Tibial nerve (tissue), 4 donors: Measurements from ENCODE around the gene POLR2F. TPM values are rescaled to one million over a fixed set of nuclear protein-coding genes. Genes with fewer than 3 reads are reported as not detected.

ENCODE experiments used
- DNase-seq, 2 donors: peaks; one replicate each; pipeline ENCODE4 v3.0.0-alpha.2; 2019; ENCODE audit warnings: low spot score in 2 of 2
- H3K27ac ChIP-seq, 4 donors: fragments of 200-600 bp; sonication (generic) in 3 of 4; one replicate each; pipeline ENCODE4 v1.5.1; 2017 to 2019; ENCODE audit warnings: mild to moderate bottlenecking in 1 of 4
- H3K27me3 ChIP-seq, 2 donors: fragments of 200-600 bp; sonication (generic) in 1 of 2; one replicate each; pipeline versions ENCODE4 v1.5.1 to v1.6.0; 2017 to 2019
- H3K36me3 ChIP-seq, 3 donors: fragments of 200-600 bp; sonication (generic); one replicate each; pipeline ENCODE4 v1.5.1; 2018 to 2019
- H3K4me1 ChIP-seq, 4 donors: fragments of 200-600 bp; sonication (generic) in 3 of 4; one replicate each; pipeline ENCODE4 v1.5.1; 2017 to 2019
- H3K4me3 ChIP-seq, 4 donors: fragments of 200-600 bp; sonication (generic) in 3 of 4; one replicate each; pipeline ENCODE4 v1.5.1; 2017 to 2019; ENCODE audit warnings: mild to moderate bottlenecking in 1 of 4, moderate library complexity in 1 of 4
- H3K9me3 ChIP-seq, 4 donors: fragments of 200-600 bp; sonication (generic) in 3 of 4; one replicate each; pipeline ENCODE4 v1.5.1; 2017 to 2019
- EP300 ChIP-seq, 2 donors: sonication (generic); formaldehyde crosslinking; IDR thresholded peaks; one replicate each; pipeline ENCODE4 v1.6.1; 2017; ENCODE audit warnings: antibody characterized with exemption in 2 of 2, mild to moderate bottlenecking in 1 of 2
- POLR2A ChIP-seq, 2 donors: fragments of 450-650 bp; IDR thresholded peaks; one replicate each; pipeline ENCODE4 v1.6.1; 2017; ENCODE audit warnings: antibody characterized with exemption in 2 of 2, mild to moderate bottlenecking in 2 of 2, moderate library complexity in 2 of 2
- WGBS, 2 donors: methylation state at CpG; one replicate each; pipeline ENCODE4 v1.1.5; 2018; 5-methylcytosine and 5-hydroxymethylcytosine counted together
- total RNA-seq, 4 donors: library from RNA; depleted of rRNA; stranded (reverse); fragments of >200 nt; gene quantifications; one replicate each; pipeline ENCODE4 v1.1.0, GENCODE V29; 2016
- TF ChIP-seq, protein P1 (sequence below), 5 experiments: fragments of 200-600 bp in 3 of 5; fragments of 450-650 bp in 2 of 5; sonication (generic) in 3 of 5; IDR thresholded peaks; one replicate each; pipeline ENCODE4 v1.5.1; 2016 to 2019; ENCODE audit warnings: antibody characterized with exemption in 5 of 5, mild to moderate bottlenecking in 3 of 5, moderate library complexity in 2 of 5

The POLR2F gene
- total RNA-seq, 4 donors from 2014 or later = 54.7 to 181 (median 120) TPM

DNA sequence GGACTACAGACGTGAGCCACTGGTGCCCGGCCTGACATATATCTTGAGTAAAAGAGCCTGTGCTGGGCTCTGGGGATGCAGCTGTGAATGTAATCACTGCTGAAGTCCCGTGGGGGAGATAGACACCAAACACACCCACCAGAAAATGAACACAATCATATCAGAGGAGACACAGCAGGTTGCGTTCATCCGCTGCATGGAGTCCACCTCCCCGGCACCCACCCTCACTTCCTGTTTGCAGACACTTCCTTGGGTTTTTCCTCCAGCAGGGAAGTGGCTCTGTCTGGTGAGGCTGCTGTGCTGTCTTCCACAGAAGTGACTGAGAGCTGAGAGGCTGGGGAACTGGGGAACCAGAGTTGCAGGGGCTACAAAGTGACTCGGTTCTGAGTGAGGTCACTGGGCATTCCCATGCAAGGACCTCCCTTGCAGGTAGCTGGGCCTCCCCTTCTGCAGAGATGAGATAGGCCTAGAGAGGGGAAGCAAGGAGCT, 40.2 kb upstream of the POLR2F start:
- no peak overlapping the region for H3K27ac ChIP-seq
- peaks cover 0 to 27% (median 4%) of the 10 kb centered on the region in 4 donors for H3K4me1 ChIP-seq
- WGBS, 2 donors = 81 to 82% methylated on average over 7 of the region's 7 CpGs

DNA sequence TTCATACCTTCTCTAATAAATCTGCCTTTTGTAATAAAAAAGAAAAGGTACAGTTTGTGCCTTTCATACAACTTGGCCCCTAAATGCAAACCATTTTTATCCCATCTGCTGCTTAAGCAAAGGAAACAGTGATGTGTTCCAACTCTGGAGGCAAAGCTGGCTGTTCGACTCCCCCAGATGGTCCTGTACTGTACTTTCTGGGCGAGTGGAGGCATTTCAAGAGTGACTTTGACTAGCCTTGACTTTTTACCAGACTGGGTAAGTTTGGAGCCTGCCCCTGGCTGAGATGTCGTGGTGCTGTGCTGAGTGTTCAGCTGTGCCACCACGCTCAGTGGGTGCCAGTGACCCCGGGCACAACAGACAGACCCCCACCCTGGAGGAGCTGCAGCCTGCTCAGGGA, 37.2 kb upstream of the POLR2F start:
- Histone ChIP-seq H3K4me1 (peaks cover 0 to 6% (median 0%) of the 10 kb centered on the region in 4 donors), H3K27ac (no peak overlapping the region), H3K27me3 (no peaks in the 10 kb centered on the region), H3K9me3 (no peaks in the 10 kb centered on the region), H3K4me3 (no peak overlapping the region), H3K36me3 (peaks cover 2 to 91% (median 7%) of the 10 kb centered on the region in 3 donors)
- no peak for DNase-seq
- TF ChIP-seq, protein P1, sequence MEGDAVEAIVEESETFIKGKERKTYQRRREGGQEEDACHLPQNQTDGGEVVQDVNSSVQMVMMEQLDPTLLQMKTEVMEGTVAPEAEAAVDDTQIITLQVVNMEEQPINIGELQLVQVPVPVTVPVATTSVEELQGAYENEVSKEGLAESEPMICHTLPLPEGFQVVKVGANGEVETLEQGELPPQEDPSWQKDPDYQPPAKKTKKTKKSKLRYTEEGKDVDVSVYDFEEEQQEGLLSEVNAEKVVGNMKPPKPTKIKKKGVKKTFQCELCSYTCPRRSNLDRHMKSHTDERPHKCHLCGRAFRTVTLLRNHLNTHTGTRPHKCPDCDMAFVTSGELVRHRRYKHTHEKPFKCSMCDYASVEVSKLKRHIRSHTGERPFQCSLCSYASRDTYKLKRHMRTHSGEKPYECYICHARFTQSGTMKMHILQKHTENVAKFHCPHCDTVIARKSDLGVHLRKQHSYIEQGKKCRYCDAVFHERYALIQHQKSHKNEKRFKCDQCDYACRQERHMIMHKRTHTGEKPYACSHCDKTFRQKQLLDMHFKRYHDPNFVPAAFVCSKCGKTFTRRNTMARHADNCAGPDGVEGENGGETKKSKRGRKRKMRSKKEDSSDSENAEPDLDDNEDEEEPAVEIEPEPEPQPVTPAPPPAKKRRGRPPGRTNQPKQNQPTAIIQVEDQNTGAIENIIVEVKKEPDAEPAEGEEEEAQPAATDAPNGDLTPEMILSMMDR (IDR thresholded peaks at IDR 0.05) = no peak
- TF ChIP-seq POLR2A (IDR thresholded peaks at IDR 0.05) (no peak), EP300 (IDR thresholded peaks at IDR 0.05) (no peak)
- 89 to 92% methylated on average over 5 of the region's 5 CpGs for WGBS, 2 donors

More for the DNA sequence above, 40.2 kb upstream of the POLR2F start:
- no peaks in the 10 kb centered on the region for H3K27me3 ChIP-seq
- H3K4me3 ChIP-seq = no peak overlapping the region
- DNase-seq = no peak
- TF ChIP-seq POLR2A (IDR thresholded peaks at IDR 0.05) (no peak), EP300 (IDR thresholded peaks at IDR 0.05) (no peak)
- TF ChIP-seq, protein P1 (IDR thresholded peaks at IDR 0.05) = no peak
- peaks cover 0 to 63% (median 7%) of the 10 kb centered on the region in 3 donors for H3K36me3 ChIP-seq
- no peaks in the 10 kb centered on the region for H3K9me3 ChIP-seq

GRCh38 chr22:37917874-37918548, 35.5 kb upstream of the POLR2F start:
- Histone ChIP-seq H3K36me3 (peaks cover 2 to 94% (median 7%) of the 10 kb centered on the region in 3 donors), H3K27me3 (no peaks in the 10 kb centered on the region), H3K4me1 (no peaks in the 10 kb centered on the region), H3K4me3 (no peak overlapping the region), H3K9me3 (no peaks in the 10 kb centered on the region), H3K27ac (no peak overlapping the region)
- WGBS, 2 donors = 81 to 89% methylated on average over 4 of the region's 4 CpGs
- TF ChIP-seq, protein P1 (IDR thresholded peaks at IDR 0.05) = no peak
- no peak for TF ChIP-seq EP300 (IDR thresholded peaks at IDR 0.05)
- TF ChIP-seq POLR2A (IDR thresholded peaks at IDR 0.05) = no peak
- DNase-seq = no peak

DNA sequence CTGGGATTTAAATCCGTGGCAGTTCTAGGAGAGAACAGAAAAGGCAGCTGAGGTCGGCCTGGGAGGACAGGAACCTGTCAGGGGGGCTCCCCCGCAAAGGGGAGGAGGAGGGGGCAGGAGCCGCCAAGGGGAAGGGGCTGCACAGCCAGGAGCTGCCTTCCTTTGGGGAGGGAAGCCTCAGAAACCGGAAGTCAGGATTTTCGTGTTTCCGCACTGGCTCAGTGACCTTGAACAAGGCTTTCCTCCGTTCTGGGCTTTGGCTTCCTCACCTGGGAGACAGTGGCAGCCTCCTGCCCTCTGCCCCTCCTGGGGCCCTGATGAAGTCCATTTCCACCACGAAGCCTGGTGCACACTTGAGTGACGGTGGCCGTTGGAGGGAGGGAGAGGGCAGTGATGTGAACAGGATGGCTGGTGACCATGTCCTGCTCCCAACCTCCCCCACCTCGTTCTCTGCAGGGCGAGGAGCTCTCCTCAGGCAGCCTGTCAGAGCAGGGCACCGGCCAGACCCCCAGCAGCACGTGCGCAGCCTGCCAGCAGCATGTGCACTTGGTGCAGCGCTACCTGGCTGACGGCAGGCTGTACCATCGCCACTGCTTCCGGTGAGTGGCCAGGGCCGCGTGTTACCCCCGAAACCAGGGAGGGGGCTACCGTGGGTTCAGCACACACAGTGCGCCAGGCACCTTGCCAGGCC, 34.8 kb upstream of the POLR2F start:
- WGBS, 2 donors = 73 to 90% methylated on average over 16 to 25 of the region's 25 CpGs
- H3K36me3 ChIP-seq = peaks cover 2 to 94% (median 7%) of the 10 kb centered on the region in 3 donors
- no peaks in the 10 kb centered on the region for H3K4me1 ChIP-seq
- no peak overlapping the region for H3K27ac ChIP-seq
- no peak overlapping the region for H3K4me3 ChIP-seq
- DNase-seq = no peak
- H3K27me3 ChIP-seq = no peaks in the 10 kb centered on the region
- no peaks in the 10 kb centered on the region for H3K9me3 ChIP-seq
- TF ChIP-seq POLR2A (IDR thresholded peaks at IDR 0.05) = no peak
- TF ChIP-seq EP300 (IDR thresholded peaks at IDR 0.05) = no peak
- TF ChIP-seq, protein P1 (IDR thresholded peaks at IDR 0.05) = no peak

DNA sequence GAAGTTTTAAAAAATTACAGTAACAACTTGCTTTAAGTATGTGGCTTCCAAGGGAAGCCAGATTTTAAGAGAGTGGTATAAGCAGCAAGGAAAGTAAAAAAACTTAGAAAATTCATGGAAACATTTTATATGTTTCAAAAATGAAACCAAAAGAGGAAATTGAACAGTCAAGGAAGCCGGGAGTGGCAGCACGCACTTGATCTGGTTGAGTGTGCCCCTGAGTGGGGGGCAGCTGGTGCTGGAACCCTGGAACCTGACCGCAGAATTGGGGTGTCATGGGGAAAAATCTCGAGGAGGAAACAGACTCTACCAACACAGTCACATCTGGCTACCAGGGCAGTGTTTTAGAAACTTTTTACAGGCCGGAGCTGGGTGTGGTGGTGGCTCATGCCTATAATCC, 33.4 kb upstream of the POLR2F start:
- H3K9me3 ChIP-seq = no peaks in the 10 kb centered on the region
- H3K36me3 ChIP-seq = peaks cover 2 to 94% (median 7%) of the 10 kb centered on the region in 3 donors
- 78 to 91% methylated on average over 5 of the region's 5 CpGs for WGBS, 2 donors
- H3K4me1 ChIP-seq = no peaks in the 10 kb centered on the region
- H3K27me3 ChIP-seq = no peaks in the 10 kb centered on the region
- no peak for DNase-seq
- H3K4me3 ChIP-seq = no peak overlapping the region
- TF ChIP-seq, protein P1 (IDR thresholded peaks at IDR 0.05) = no peak
- no peak for TF ChIP-seq POLR2A (IDR thresholded peaks at IDR 0.05)
- H3K27ac ChIP-seq = peak overlapping the region in 1 of 4 donors; percentile 16
